Bronchial epithelial cell (primary cell): Measurements from ENCODE around the gene NEB. TPM values are rescaled to one million over a fixed set of nuclear protein-coding genes. Genes with fewer than 3 reads are reported as not detected.

Experiments
- DNase-seq: peaks from one replicate; pipeline ENCODE4 v3.0.0-alpha.2; 2010; ENCODE audit warnings: low read depth
- FAIRE-seq: peaks from 2 replicates; lab custom pipeline; 2011; peaks lifted over from hg19 to GRCh38; lab: Jason Lieb, UNC
- H3K27me3 ChIP-seq: 2 replicates; pipeline ENCODE4 v1.5.1; 2011; ENCODE audit warnings: low read length; ENCODE audit not compliant: control insufficient read depth, insufficient read depth
- H3K36me3 ChIP-seq: 2 replicates; pipeline ENCODE4 v1.5.1; 2011; ENCODE audit warnings: low read length; ENCODE audit not compliant: control insufficient read depth, insufficient read depth
- H3K4me3 ChIP-seq: 2 replicates; pipeline ENCODE4 v1.5.1; 2011; ENCODE audit warnings: mild to moderate bottlenecking, low read depth, low read length, control low read depth
- CTCF ChIP-seq: IDR thresholded peaks from 2 replicates; pipeline ENCODE4 v1.5.1; 2011; ENCODE audit warnings: mild to moderate bottlenecking, moderate library complexity, low read length, control low read depth, inconsistent platforms; ENCODE audit not compliant: insufficient read depth, severe bottlenecking
- total RNA-seq: library from RNA; depleted of rRNA; stranded (reverse); fragments of >200 nt; gene quantifications from 2 replicates; pipeline ENCODE4 v1.2.1, GENCODE V29; 2014

NEB gene
- total RNA-seq, 1 donor from 2014 or later, result 0.26 TPM

GRCh38 chr2:151765760-151766410, 31.6 kb upstream of the NEB start:
- TF ChIP-seq CTCF, result no peak
- FAIRE-seq (no peak), DNase-seq (no peak)
- no peaks in the 10 kb centered on the region for H3K27me3 ChIP-seq
- H3K4me3 ChIP-seq, result no peak overlapping the region
- peaks cover 4% of the 10 kb centered on the region for H3K36me3 ChIP-seq

- Histone ChIP-seq H3K4me3 (no peak overlapping the region), H3K27me3 (no peaks in the 10 kb centered on the region), H3K36me3 (peaks cover 4% of the 10 kb centered on the region)
- DNase-seq (no peak), FAIRE-seq (no peak)
- TF ChIP-seq CTCF, result no peak
Observed at GRCh38 chr2:151762694-151763093, 28.4 kb upstream of the NEB start.

GRCh38 chr2:151761687-151762086, 27.4 kb upstream of the NEB start:
- peaks cover 4% of the 10 kb centered on the region for H3K36me3 ChIP-seq
- H3K4me3 ChIP-seq, result no peak overlapping the region
- no peaks in the 10 kb centered on the region for H3K27me3 ChIP-seq
- no peak for DNase-seq
- TF ChIP-seq CTCF, result no peak
- FAIRE-seq, result no peak

GRCh38 chr2:151761193-151761592, 26.9 kb upstream of the NEB start:
- FAIRE-seq (no peak), DNase-seq (no peak)
- H3K4me3 ChIP-seq, result no peak overlapping the region
- H3K27me3 ChIP-seq, result no peaks in the 10 kb centered on the region
- TF ChIP-seq CTCF, result no peak
- H3K36me3 ChIP-seq, result peaks cover 1% of the 10 kb centered on the region

GRCh38 chr2:151760139-151760650, 25.9 kb upstream of the NEB start:
- H3K36me3 ChIP-seq, result peaks cover 1% of the 10 kb centered on the region
- no peak overlapping the region for H3K4me3 ChIP-seq
- H3K27me3 ChIP-seq, result no peaks in the 10 kb centered on the region
- no peak for TF ChIP-seq CTCF
- DNase-seq, result peak; percentile 55
- FAIRE-seq, result no peak

GRCh38 chr2:151758744-151759143, 24.5 kb upstream of the NEB start:
- Histone ChIP-seq H3K4me3 (no peak overlapping the region), H3K27me3 (no peaks in the 10 kb centered on the region), H3K36me3 (no peaks in the 10 kb centered on the region)
- FAIRE-seq (no peak), DNase-seq (no peak)
- no peak for TF ChIP-seq CTCF
